GM19438 (cell line): ENCODE measurements around the gene CACNG6.

ENCODE experiments used
- ATAC-seq: cut with Tn5 transposase; IDR thresholded peaks from one replicate; pipeline ENCODE4 v1.9.1; 2021; ENCODE audit warnings: low read depth; ENCODE audit not compliant: unreplicated experiment

The CACNG6 gene

GRCh38 chr19:53966931-53967330 is 24.5 kb upstream of the CACNG6 start:
- no peak for ATAC-seq

- ATAC-seq, result no peak
Observed at GRCh38 chr19:53969366-53969765, 22.1 kb upstream of the CACNG6 start.

- ATAC-seq, result no peak
Observed at GRCh38 chr19:53971673-53972072, 19.8 kb upstream of the CACNG6 start.

- ATAC-seq, result no peak
Observed at GRCh38 chr19:53977429-53977990, 13.9 kb upstream of the CACNG6 start.

- ATAC-seq, result no peak
Observed at GRCh38 chr19:53977991-53978731, 13.3 kb upstream of the CACNG6 start.

GRCh38 chr19:53978975-53979801 is 12.2 kb upstream of the CACNG6 start:
- ATAC-seq, result no peak

- ATAC-seq, result no peak
Observed at GRCh38 chr19:53980539-53981375, 10.7 kb upstream of the CACNG6 start.

- ATAC-seq, result no peak
Observed at GRCh38 chr19:53981376-53981951, 10.0 kb upstream of the CACNG6 start.

- ATAC-seq, result no peak
Observed at GRCh38 chr19:53982001-53982451, 9.4 kb upstream of the CACNG6 start.

- no peak for ATAC-seq
Observed at GRCh38 chr19:53982611-53983010, 8.8 kb upstream of the CACNG6 start.

- no peak for ATAC-seq
Observed at GRCh38 chr19:53983457-53984289, 7.8 kb upstream of the CACNG6 start.

GRCh38 chr19:53985863-53986262 is 5.6 kb upstream of the CACNG6 start:
- no peak for ATAC-seq

- no peak for ATAC-seq
Observed at GRCh38 chr19:53988981-53989380, 2.5 kb upstream of the CACNG6 start.

GRCh38 chr19:53989600-53990533 is 1.6 kb upstream of the CACNG6 start:
- ATAC-seq, result no peak

- ATAC-seq, result no peak
Observed at GRCh38 chr19:53992211-53992610, 774 bp downstream of the CACNG6 start.

- no peak for ATAC-seq
Observed at GRCh38 chr19:53992815-53993214, 1.4 kb downstream of the CACNG6 start.

- no peak for ATAC-seq
Observed at GRCh38 chr19:53993448-53993847, 2.0 kb downstream of the CACNG6 start.

- no peak for ATAC-seq
Observed at GRCh38 chr19:53994811-53995210, 3.4 kb downstream of the CACNG6 start.
